Suprapubic skin (tissue), 4 donors: ENCODE results near the gene SUN2.

Experiments
- POLR2A ChIP-seq, 2 donors: fragments of 450-650 bp; IDR thresholded peaks; one replicate each; pipeline ENCODE4 v1.6.1; 2017; ENCODE audit warnings: antibody characterized with exemption in 2 of 2, mild to moderate bottlenecking in 2 of 2, moderate library complexity in 2 of 2
- POLR2AphosphoS5 ChIP-seq, 3 donors: sonication (generic); formaldehyde crosslinking; IDR thresholded peaks; one replicate each; pipeline ENCODE4 v1.6.1; 2017; ENCODE audit warnings: antibody characterized with exemption in 3 of 3
- TF ChIP-seq, protein P1 (sequence below), 2 donors: fragments of 200-600 bp in 1 of 2; fragments of 450-650 bp in 1 of 2; sonication (generic) in 1 of 2; IDR thresholded peaks; one replicate each; pipeline ENCODE4 v1.5.1; 2016 to 2019; ENCODE audit warnings: antibody characterized with exemption in 2 of 2, mild to moderate bottlenecking in 1 of 2, moderate library complexity in 1 of 2

DNA sequence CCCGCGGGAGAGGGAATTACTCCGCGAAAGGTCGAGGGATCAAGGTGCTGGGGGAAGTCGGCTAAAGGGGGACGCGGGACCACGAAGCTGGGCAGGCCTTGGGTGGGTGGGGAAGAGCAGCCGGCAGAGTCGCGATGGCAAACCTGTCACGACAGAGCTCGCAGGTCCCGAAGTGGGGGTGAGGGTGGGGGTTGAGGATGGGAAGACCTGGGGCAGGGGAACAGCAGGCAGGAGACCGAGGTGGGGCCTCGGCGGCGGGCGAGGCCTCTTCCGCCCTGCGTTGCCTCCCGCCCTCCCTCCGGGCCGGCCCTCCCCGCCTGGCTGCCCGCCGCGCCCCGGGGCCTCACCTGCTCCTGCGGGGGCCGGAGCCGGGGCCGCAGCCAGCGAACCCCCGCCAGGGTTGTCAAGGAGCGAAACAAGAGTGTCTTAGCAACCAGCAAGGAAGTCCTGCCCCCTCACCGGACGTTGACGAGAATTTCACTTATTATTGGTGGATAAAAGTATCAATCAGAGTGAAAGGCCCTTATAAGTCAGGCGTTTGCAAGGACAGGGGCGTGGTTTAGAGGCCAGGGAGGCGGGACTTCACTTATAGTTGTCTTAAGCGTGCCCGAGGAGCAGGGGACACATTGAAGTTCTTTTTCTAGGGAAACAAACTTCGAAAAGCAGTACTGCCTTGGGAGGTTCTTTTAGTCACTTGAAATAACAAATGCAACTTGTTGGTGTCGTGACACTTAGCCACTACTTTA lies 38.1 kb upstream of the SUN2 start, which contains the start of gene DNAL4:
- no peak for TF ChIP-seq POLR2AphosphoS5 (IDR thresholded peaks at IDR 0.05)
- TF ChIP-seq, protein P1, sequence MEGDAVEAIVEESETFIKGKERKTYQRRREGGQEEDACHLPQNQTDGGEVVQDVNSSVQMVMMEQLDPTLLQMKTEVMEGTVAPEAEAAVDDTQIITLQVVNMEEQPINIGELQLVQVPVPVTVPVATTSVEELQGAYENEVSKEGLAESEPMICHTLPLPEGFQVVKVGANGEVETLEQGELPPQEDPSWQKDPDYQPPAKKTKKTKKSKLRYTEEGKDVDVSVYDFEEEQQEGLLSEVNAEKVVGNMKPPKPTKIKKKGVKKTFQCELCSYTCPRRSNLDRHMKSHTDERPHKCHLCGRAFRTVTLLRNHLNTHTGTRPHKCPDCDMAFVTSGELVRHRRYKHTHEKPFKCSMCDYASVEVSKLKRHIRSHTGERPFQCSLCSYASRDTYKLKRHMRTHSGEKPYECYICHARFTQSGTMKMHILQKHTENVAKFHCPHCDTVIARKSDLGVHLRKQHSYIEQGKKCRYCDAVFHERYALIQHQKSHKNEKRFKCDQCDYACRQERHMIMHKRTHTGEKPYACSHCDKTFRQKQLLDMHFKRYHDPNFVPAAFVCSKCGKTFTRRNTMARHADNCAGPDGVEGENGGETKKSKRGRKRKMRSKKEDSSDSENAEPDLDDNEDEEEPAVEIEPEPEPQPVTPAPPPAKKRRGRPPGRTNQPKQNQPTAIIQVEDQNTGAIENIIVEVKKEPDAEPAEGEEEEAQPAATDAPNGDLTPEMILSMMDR (IDR thresholded peaks at IDR 0.05) = no peak
- peak in 1 of 2 donors; percentile 13 for TF ChIP-seq POLR2A (IDR thresholded peaks at IDR 0.05)
